Vagina (tissue), 2 donors: ENCODE measurements around the gene VIPR2. TPM values are rescaled to one million over a fixed set of nuclear protein-coding genes. Genes with fewer than 3 reads are reported as not detected.

Experiments
- DNase-seq, 2 donors: peaks; one replicate each; pipeline ENCODE4 v3.0.0-alpha.2; 2017; ENCODE audit errors: extremely low spot score in 2 of 2
- H3K27ac ChIP-seq: fragments of 200-600 bp; sonication (generic); one replicate; pipeline ENCODE4 v1.5.1; 2019
- H3K27me3 ChIP-seq: fragments of 200-600 bp; sonication (generic); one replicate; pipeline ENCODE4 v1.5.1; 2019
- H3K36me3 ChIP-seq, 2 donors: fragments of 200-600 bp; sonication (generic); one replicate each; pipeline ENCODE4 v1.5.1; 2017 to 2019
- H3K4me1 ChIP-seq: fragments of 200-600 bp; sonication (generic); one replicate; pipeline ENCODE4 v1.5.1; 2019
- H3K4me3 ChIP-seq, 2 donors: fragments of 200-600 bp; sonication (generic); 1 replicate in 1 of 2; 2 replicates in 1 of 2; pipeline ENCODE4 v1.5.1; 2016 to 2019
- H3K9me3 ChIP-seq: fragments of 200-600 bp; sonication (generic); one replicate; pipeline ENCODE4 v1.5.1; 2019
- POLR2A ChIP-seq, 2 donors: fragments of 450-650 bp; IDR thresholded peaks; one replicate each; pipeline ENCODE4 v1.6.1; 2017; ENCODE audit warnings: antibody characterized with exemption in 2 of 2, mild to moderate bottlenecking in 2 of 2, moderate library complexity in 2 of 2
- POLR2AphosphoS5 ChIP-seq, 2 donors: sonication (generic); formaldehyde crosslinking; IDR thresholded peaks; one replicate each; pipeline ENCODE4 v1.9.0; 2017; ENCODE audit warnings: antibody characterized with exemption in 2 of 2, mild to moderate bottlenecking in 2 of 2, low read depth in 1 of 2; ENCODE audit not compliant: insufficient read depth in 1 of 2
- intact Hi-C: fragments of 100-400 bp; cut with DNase I; formaldehyde crosslinking; loops from one replicate; pipeline ENCODE4 v1.15.1; 2023
- total RNA-seq: library from RNA; depleted of rRNA; stranded (reverse); fragments of >200 nt; gene quantifications from one replicate; pipeline ENCODE4 v1.2.3, GENCODE V29; 2016
- TF ChIP-seq, protein P1 (sequence below), 3 experiments: fragments of 450-650 bp in 2 of 3; fragments of 200-600 bp in 1 of 3; sonication (generic) in 1 of 3; IDR thresholded peaks; one replicate each; pipeline ENCODE4 v1.5.1; 2017 to 2019; ENCODE audit warnings: antibody characterized with exemption in 3 of 3, mild to moderate bottlenecking in 2 of 3, moderate library complexity in 2 of 3

Gene VIPR2
- total RNA-seq, 1 donor from 2014 or later: 11.3 TPM

DNA sequence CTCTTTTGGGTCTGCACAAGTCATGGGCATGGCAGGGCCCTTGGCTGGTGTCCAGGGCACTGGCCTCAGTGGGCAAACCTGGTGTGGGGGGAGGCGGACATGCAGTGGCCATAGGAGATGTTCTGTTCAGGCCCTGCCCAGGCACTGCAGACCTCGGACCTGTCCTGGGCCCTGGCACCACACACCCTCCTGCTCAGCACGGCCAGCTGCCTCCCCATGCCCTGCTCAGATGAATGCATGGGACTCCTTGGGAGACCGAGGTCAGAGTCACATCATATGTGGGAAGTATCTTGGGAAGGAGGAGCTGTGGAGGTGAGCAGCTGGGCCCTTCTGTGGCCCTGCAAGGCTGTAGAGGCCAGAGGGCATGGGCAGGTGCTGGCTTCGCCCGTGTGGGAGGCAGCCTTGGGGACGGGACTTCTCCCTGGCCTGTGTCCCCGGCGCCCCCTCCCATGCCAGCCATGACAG, 130.8 kb downstream of the VIPR2 start:
- Histone ChIP-seq H3K9me3 (no peaks in the 10 kb centered on the region), H3K27me3 (no peaks in the 10 kb centered on the region), H3K36me3 (no peaks in the 10 kb centered on the region), H3K4me1 (peaks cover 53% of the 10 kb centered on the region), H3K27ac (peak overlapping the region; percentile 70), H3K4me3 (no peak overlapping the region)
- DNase-seq: no peak
- TF ChIP-seq POLR2A (IDR thresholded peaks at IDR 0.05): no peak
- TF ChIP-seq, protein P1, sequence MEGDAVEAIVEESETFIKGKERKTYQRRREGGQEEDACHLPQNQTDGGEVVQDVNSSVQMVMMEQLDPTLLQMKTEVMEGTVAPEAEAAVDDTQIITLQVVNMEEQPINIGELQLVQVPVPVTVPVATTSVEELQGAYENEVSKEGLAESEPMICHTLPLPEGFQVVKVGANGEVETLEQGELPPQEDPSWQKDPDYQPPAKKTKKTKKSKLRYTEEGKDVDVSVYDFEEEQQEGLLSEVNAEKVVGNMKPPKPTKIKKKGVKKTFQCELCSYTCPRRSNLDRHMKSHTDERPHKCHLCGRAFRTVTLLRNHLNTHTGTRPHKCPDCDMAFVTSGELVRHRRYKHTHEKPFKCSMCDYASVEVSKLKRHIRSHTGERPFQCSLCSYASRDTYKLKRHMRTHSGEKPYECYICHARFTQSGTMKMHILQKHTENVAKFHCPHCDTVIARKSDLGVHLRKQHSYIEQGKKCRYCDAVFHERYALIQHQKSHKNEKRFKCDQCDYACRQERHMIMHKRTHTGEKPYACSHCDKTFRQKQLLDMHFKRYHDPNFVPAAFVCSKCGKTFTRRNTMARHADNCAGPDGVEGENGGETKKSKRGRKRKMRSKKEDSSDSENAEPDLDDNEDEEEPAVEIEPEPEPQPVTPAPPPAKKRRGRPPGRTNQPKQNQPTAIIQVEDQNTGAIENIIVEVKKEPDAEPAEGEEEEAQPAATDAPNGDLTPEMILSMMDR (IDR thresholded peaks at IDR 0.05): no peak
- intact Hi-C loops: no loop called here

DNA sequence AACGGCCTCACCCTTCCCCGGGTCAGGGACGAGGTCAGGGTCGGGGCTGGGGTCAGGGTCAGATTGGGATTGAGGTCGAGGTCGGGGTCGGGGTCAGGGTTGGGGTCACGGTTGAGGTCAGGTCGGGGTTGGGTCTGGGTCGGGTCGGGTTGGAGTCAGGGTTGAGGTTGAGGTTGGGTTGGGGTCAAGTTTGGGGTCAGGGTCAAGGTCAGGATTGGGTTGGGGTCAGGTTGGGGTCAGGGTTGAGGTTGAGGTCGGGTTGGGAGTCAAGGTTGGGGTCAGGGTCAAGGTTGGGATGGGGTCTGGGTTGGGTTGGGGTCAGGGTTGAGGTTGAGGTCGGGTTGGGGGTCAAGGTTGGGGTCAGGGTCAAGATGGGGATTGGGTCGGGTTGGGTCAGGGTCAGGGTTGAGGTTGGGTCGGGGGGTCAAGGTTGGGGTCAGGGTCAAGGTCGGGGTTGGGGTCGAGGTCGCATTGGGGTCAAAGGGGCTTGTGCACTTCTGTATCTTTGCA, 131.4 kb downstream of the VIPR2 start:
- intact Hi-C loops: no loop called here

DNA sequence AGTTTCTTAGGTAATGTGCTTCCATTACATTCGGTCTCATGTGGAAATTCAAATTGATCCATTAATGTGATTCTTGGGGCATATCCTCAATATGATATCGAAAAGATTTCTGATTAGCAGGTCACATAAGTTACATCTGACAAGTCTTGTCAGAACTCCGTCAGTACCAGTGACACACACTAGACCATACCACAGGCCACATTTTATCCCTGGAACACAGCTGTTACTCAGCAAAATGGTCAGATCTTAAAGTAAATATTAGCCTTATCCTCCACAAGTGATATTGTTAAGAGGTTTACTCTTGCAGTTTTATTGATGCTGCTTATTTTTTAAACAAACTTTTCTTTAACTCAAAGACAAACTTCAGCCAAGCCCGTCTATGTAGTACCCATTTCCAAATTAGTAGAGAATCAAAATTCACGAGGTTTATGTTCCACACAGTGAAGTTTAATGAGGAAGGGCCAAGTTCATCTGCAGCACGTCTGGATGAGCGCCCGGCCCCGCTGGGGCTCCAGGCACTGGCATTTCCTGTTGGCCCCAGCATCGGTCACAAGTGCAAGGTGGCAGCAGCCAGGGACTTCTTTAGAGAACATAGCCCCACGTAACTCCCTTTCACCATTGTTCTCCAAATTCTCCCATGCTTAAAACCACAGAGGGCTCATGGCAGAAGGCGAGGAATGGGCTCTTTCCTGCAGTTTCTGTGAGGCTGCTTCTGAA, 132.2 kb downstream of the VIPR2 start:
- TF ChIP-seq, protein P1 (IDR thresholded peaks at IDR 0.05): no peak
- peak; percentile 12 to 63 for TF ChIP-seq POLR2AphosphoS5 (IDR thresholded peaks at IDR 0.05; ENCODE audit: insufficient read depth in 1 of 2, low read depth in 1 of 2)

More for the DNA sequence above, 131.4 kb downstream of the VIPR2 start:
- H3K36me3 ChIP-seq: no peaks in the 10 kb centered on the region
- H3K27me3 ChIP-seq: no peaks in the 10 kb centered on the region
- DNase-seq: no peak
- H3K4me3 ChIP-seq: no peak overlapping the region
- H3K9me3 ChIP-seq: no peaks in the 10 kb centered on the region
- peaks cover 53% of the 10 kb centered on the region for H3K4me1 ChIP-seq
- peak overlapping the region; percentile 70 for H3K27ac ChIP-seq
- TF ChIP-seq, protein P1 (IDR thresholded peaks at IDR 0.05): no peak
- TF ChIP-seq POLR2A (IDR thresholded peaks at IDR 0.05) (no peak), POLR2AphosphoS5 (IDR thresholded peaks at IDR 0.05; ENCODE audit: insufficient read depth in 1 of 2, low read depth in 1 of 2) (no peak)

DNA sequence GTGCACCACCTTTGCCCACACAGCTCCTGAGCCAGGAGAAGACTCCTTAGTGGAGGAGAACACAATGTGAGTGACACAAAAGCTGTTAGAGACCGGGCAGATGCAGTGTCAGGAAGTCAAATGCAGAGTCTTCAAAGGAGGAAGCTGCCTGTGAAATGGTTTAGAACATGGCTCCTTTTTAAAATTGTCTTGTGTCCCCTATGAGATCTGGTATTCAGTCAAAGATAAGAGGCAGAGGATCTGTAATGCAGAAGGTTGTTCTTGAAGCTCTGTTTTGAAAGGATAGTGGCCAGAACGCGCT, 133.0 kb downstream of the VIPR2 start:
- intact Hi-C loops: no loop called here
- Histone ChIP-seq H3K4me3 (no peak overlapping the region), H3K27ac (peak overlapping the region; percentile 70)

More for the DNA sequence above, 132.2 kb downstream of the VIPR2 start:
- Histone ChIP-seq H3K4me1 (peaks cover 53% of the 10 kb centered on the region), H3K27ac (peak overlapping the region; percentile 70), H3K9me3 (no peaks in the 10 kb centered on the region), H3K4me3 (no peak overlapping the region), H3K36me3 (no peaks in the 10 kb centered on the region), H3K27me3 (no peaks in the 10 kb centered on the region)
- no peak for DNase-seq
- intact Hi-C loops: no loop called here

DNA sequence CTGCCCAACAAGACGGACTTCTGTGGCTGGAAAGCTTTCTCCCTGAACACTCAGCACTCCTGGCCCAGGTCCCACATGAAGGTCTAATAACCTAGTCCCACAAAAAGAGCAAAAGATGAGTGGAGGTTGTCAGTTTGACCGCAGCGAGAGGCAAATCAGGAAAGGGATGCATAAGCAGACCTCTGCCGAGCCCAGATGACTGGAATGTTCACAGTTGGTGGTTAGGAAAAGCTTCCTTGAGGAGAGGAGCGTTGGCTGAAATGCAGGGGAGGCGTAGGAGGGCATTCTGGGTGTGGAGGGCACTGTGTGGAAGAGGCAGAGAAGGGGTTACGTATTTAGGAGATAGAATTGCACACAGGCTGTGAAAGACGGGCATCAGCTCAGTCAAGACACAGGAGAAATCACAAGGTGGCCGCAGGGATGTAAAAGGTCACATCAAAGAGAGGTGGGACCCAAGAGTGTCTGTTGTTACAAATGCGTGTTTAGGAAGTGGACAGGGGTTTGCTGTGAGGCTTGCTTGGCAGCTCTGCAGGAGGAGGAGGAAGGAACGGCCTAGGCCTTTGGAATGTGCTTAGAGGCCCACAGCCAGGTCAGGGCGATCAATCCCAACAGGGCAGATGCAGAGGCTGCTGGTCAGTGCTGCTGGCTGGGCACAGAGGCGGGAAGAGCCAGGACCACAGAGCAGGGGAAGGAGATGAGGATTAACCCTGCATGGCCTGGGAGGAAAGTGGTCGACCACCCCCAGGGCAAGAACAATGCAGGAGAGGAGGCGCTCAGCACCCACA, 133.5 kb downstream of the VIPR2 start:
- Histone ChIP-seq H3K27me3 (no peaks in the 10 kb centered on the region), H3K27ac (peak overlapping the region; percentile 70), H3K4me1 (peaks cover 50% of the 10 kb centered on the region), H3K36me3 (no peaks in the 10 kb centered on the region), H3K9me3 (no peaks in the 10 kb centered on the region), H3K4me3 (no peak overlapping the region)
- DNase-seq: no peak
- TF ChIP-seq, protein P1 (IDR thresholded peaks at IDR 0.05): no peak
- no peak for TF ChIP-seq POLR2A (IDR thresholded peaks at IDR 0.05)
- no peak for TF ChIP-seq POLR2AphosphoS5 (IDR thresholded peaks at IDR 0.05; ENCODE audit: insufficient read depth in 1 of 2, low read depth in 1 of 2)
- intact Hi-C loops: no loop called here

More for the DNA sequence above, 133.0 kb downstream of the VIPR2 start:
- H3K9me3 ChIP-seq: no peaks in the 10 kb centered on the region
- H3K4me1 ChIP-seq: peaks cover 53% of the 10 kb centered on the region
- DNase-seq: no peak
- H3K27me3 ChIP-seq: no peaks in the 10 kb centered on the region
- TF ChIP-seq POLR2AphosphoS5 (IDR thresholded peaks at IDR 0.05; ENCODE audit: insufficient read depth in 1 of 2, low read depth in 1 of 2): no peak
- no peaks in the 10 kb centered on the region for H3K36me3 ChIP-seq
